ENCODE data around the gene GOLIM4.

The GOLIM4 gene

DNA sequence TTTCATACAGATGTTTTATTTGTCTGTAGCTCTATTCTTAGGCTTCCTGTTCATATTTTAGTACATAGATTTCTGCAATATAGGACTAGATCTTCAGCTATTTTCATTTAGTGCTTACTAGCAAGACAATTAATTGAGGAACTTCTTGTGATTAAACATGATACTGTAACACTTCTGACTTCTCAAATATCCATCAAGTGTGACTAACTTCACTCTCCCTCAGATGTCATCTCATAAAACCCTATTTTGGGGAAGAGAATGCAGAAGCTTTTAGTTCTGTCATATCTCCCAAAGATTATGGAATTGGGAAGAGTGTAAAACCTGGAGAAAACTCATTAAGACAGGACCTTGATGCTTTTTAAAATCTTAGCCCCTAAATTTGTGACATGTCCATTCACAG is 28.6 kb upstream of the GOLIM4 start:
- TF ChIP-seq, protein P1, sequence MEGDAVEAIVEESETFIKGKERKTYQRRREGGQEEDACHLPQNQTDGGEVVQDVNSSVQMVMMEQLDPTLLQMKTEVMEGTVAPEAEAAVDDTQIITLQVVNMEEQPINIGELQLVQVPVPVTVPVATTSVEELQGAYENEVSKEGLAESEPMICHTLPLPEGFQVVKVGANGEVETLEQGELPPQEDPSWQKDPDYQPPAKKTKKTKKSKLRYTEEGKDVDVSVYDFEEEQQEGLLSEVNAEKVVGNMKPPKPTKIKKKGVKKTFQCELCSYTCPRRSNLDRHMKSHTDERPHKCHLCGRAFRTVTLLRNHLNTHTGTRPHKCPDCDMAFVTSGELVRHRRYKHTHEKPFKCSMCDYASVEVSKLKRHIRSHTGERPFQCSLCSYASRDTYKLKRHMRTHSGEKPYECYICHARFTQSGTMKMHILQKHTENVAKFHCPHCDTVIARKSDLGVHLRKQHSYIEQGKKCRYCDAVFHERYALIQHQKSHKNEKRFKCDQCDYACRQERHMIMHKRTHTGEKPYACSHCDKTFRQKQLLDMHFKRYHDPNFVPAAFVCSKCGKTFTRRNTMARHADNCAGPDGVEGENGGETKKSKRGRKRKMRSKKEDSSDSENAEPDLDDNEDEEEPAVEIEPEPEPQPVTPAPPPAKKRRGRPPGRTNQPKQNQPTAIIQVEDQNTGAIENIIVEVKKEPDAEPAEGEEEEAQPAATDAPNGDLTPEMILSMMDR (IDR thresholded peaks at IDR 0.05) = no peak

DNA sequence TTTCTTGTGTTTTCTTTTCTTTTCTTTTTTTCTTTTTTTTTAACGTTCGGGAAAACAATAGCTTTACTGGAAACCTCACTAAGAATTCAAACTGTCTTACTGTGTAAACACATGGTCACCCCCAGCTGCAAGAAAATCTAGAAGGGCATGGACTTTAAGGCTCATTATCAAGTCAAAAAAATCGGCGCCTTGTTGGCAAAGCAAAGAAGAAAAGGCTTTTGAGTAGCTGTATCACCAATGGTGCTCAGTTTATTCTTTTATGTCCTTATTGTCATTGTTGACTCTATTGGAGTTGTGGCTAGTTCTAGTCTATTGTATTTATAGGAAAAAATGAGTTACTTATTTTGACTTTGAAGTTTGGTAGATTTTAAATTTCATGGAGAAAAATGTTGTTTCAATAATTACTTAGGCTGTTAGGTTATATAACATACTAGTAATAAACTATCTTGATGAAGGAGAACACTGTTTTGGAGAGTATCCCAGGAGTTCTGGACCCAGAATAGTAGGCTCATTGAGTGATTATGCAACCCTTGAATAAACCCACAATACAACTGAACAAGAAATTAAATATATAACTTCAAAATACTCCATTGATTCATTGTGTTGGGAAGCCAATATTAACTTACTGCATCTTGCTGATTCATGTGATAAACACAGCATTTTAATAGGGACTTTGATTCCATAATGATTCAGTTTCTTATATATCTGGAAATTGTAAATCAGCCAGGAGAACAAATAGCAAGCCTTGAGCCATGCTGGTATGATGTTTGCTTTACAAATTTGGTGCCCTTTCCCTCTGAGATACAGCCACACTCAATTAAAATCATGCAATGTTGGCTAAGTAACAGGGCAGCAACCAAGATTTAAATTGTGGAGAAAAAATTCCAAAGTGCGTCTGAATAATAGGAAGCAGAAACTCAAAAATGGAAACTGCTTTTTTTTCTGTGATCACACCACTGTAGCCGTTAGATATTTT is 27.8 kb upstream of the GOLIM4 start:
- TF ChIP-seq, protein P1 (IDR thresholded peaks at IDR 0.05) = no peak

DNA sequence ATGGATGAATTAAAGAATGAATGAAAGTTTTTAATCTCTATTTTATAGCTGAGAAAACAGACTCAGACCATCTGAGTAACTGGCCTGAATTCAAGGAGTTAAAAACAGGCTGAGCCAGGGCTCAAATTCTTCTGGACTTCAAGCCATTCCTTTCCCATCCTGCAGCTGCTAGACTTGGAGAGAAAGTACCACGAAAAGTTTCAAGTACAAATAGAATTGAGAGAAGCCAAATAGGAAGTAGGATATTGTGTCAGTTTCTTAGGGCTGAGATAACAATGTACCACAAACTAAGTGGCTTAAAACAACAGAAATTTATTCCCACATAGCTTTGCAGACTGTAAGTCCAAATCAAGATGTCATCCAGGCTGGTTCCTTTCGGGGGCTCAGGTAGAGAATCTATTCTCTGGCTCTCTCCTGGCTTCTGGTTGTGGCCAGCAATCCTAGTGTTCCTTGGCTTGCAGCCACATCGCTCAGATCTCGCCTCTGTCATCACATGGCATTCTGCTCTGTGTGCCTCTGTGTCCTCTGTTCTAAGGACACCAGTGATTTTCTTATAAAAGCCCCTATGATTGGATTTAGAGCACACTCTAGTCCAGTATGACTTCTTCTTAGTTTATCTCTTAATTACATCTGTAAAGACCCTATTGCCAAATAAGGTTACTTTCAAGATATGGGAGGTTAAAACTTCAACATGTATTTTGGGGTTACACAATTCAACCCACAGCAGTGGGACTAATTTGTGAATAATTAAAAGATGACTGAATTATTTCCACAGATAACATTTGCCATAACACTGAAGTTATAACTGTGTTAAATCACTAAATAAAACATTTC is 25.7 kb upstream of the GOLIM4 start:
- TF ChIP-seq, protein P1 (IDR thresholded peaks at IDR 0.05) = no peak

DNA sequence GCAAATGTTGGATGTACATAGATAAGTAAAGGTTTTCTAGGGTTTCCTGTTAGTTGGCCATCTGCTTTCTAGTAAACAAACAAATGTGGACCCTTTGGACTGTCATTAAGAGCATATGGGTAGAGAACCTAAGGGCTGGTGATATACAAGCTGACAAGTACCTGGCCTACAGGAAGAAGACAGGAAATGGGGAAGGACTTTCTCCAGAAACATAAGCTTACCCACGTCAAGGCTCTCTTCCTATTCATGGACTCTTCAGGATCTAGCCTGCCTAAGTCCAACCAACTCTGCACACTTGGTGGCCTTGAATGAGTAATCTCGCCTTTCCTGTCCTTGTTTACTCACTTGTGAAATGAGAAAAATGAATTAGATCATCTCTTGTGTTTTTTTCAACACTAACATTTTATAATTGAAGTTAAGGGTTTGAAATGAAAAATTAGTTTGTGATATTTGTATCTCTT is 22.2 kb upstream of the GOLIM4 start:
- TF ChIP-seq, protein P1 (IDR thresholded peaks at IDR 0.05) = no peak

DNA sequence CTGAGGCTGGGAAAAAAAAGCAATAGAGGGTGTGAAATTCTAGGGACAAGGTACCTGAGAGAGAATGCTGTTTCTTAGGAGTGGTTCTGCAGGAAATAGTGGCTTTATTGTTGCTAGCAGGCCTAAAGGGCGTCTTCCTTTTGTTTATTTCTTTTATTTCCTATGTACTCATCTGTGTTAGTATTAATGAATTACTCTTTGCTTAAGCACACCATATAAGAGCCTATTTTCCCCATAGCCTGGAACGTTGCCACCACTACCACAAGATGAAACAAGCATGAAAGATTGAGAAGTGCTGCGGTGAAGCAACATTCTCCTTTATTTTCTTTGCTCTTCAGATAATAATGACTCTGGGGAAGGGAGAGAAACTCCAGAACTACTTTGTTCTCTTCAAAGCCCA is 21.3 kb upstream of the GOLIM4 start:
- TF ChIP-seq, protein P1 (IDR thresholded peaks at IDR 0.05) = no peak

DNA sequence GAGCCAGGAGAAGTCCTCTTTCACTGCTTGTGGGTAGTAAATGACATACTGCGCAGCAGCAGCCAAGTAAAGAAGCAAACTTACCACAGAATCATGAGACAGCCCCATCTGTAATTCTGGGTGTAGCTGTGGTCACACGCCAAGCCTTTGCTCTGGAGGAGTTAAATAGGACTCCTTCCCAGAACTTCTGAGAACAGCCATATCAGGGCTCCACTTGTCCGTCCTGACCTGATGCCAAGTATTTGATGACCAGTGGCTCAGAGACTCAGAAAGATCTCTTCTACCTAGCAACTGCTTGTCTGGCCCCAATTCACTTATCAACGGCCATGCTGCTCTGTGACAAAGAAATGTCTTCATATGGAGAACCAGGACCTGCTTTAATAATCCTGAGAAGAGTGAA is 20.6 kb upstream of the GOLIM4 start:
- TF ChIP-seq, protein P1 (IDR thresholded peaks at IDR 0.05) = no peak

DNA sequence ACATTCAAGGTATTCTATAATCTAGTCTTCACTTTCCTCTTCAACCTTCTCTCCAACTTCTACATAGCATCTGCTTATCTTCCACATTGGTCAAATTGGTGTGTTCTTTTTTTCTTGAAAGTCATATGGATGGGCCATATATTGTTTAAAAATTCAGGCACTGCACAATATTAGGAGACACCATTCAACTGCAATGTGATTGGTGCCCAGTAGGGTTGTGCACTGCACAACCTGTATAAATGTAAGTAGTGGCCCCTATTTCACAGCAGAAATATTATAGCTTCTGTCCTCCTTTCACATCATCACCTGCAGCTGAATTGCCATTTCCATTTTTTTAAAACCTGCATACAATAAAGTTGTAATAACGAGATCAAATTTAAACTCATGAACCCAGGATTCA is 18.1 kb upstream of the GOLIM4 start:
- TF ChIP-seq, protein P1 (IDR thresholded peaks at IDR 0.05) = no peak
